NT2/D1 (cell line): ENCODE measurements around the gene NDUFAF8.

Experiments
- YY1 ChIP-seq: IDR thresholded peaks from 2 replicates; pipeline ENCODE4 v1.6.1; 2011; ENCODE audit not compliant: insufficient read length, insufficient read depth
- ZNF274 ChIP-seq: IDR thresholded peaks from 2 replicates; pipeline ENCODE4 v1.6.1; 2011; ENCODE audit warnings: mild to moderate bottlenecking, low read depth, low read length

- no peak for TF ChIP-seq YY1
- no peak for TF ChIP-seq ZNF274
Observed at GRCh38 chr17:81206166-81206565, 33.0 kb upstream of the NDUFAF8 start.
